Endodermal cell (in vitro differentiated cells): ENCODE measurements around the gene MYO6. TPM values are rescaled to one million over a fixed set of nuclear protein-coding genes. Genes with fewer than 3 reads are reported as not detected.

ENCODE experiments used
- DNase-seq: peaks from one replicate; pipeline ENCODE4 v3.0.0-alpha.2; 2017
- H3K27ac ChIP-seq: 2 replicates; pipeline ENCODE4 v1.5.1; 2013; ENCODE audit warnings: mild to moderate bottlenecking, low read depth, low read length, moderate library complexity
- H3K27me3 ChIP-seq: 2 replicates; pipeline ENCODE4 v1.6.1; 2013; ENCODE audit warnings: mild to moderate bottlenecking, low read length, moderate library complexity; ENCODE audit not compliant: insufficient read depth, control insufficient read depth, poor library complexity, severe bottlenecking
- H3K36me3 ChIP-seq: 2 replicates; pipeline ENCODE4 v1.7.0; 2013; ENCODE audit warnings: mild to moderate bottlenecking, low read length, moderate library complexity; ENCODE audit not compliant: control insufficient read depth, insufficient read depth
- H3K4me1 ChIP-seq: one replicate; pipeline ENCODE4 v1.7.0; 2013; ENCODE audit warnings: low read length; ENCODE audit not compliant: control insufficient read depth, insufficient read depth
- H3K4me3 ChIP-seq: 2 replicates; pipeline ENCODE4 v1.5.1; 2013; ENCODE audit warnings: mild to moderate bottlenecking, low read length, moderate library complexity
- H3K9ac ChIP-seq: 2 replicates; pipeline ENCODE4 v1.6.1; 2013; ENCODE audit warnings: mild to moderate bottlenecking, low read length, moderate library complexity; ENCODE audit not compliant: poor library complexity, severe bottlenecking; ENCODE audit errors: extremely low read depth
- H3K9me3 ChIP-seq: 2 replicates; pipeline ENCODE4 v1.6.1; 2013; ENCODE audit warnings: mild to moderate bottlenecking, low read length, moderate library complexity; ENCODE audit not compliant: control insufficient read depth
- H3K27ac Mint-ChIP-seq: 2 replicates; pipeline ENCODE4 v1.8.0; 2020; ENCODE audit warnings: mixed read lengths
- H3K27me3 Mint-ChIP-seq: 2 replicates; pipeline ENCODE4 v1.8.0; 2021; ENCODE audit warnings: mild to moderate bottlenecking, mixed read lengths; ENCODE audit not compliant: insufficient read depth
- H3K36me3 Mint-ChIP-seq: 2 replicates; pipeline ENCODE4 v1.8.0; 2020; ENCODE audit warnings: low read depth, mixed read lengths
- H3K4me1 Mint-ChIP-seq: 2 replicates; pipeline ENCODE4 v1.8.0; 2020; ENCODE audit warnings: mixed read lengths
- H3K4me3 Mint-ChIP-seq: 2 replicates; pipeline ENCODE4 v1.8.0; 2020; ENCODE audit warnings: mild to moderate bottlenecking, moderate library complexity, mixed read lengths
- H3K9me3 Mint-ChIP-seq: 2 replicates; pipeline ENCODE4 v1.8.0; 2020; ENCODE audit warnings: mild to moderate bottlenecking, mixed read lengths
- CTCF ChIP-seq: fragments of 200-600 bp; sonication (generic); conservative IDR thresholded peaks from 2 replicates; pipeline ENCODE4 v1.5.0; 2021; ENCODE audit warnings: antibody characterized with exemption, mild to moderate bottlenecking
- WGBS, 2 experiments: methylation state at CpG; one replicate each; pipeline versions ENCODE4 v1.1.5 to v1.1.7; 2013; ENCODE audit warnings: missing lambda C conversion rate in 2 of 2, mixed read lengths in 1 of 2; ENCODE audit not compliant: insufficient coverage in 1 of 2, insufficient read length in 1 of 2; 5-methylcytosine and 5-hydroxymethylcytosine counted together
- total RNA-seq, 2 donors: library from RNA; stranded (reverse); fragmentation: NEBNext Ultra II Directional in 1 of 2; extraction: Animal tissue kit (Norgen Biotek cat#: 25700) in 1 of 2; gene quantifications; 2 replicates in 1 of 2; 3 replicates in 1 of 2; pipeline ENCODE4 v1.2.1, GENCODE V29; 2021

Gene MYO6
- total RNA-seq, 2 donors from 2014 or later, result 58.7 to 89.9 TPM

DNA sequence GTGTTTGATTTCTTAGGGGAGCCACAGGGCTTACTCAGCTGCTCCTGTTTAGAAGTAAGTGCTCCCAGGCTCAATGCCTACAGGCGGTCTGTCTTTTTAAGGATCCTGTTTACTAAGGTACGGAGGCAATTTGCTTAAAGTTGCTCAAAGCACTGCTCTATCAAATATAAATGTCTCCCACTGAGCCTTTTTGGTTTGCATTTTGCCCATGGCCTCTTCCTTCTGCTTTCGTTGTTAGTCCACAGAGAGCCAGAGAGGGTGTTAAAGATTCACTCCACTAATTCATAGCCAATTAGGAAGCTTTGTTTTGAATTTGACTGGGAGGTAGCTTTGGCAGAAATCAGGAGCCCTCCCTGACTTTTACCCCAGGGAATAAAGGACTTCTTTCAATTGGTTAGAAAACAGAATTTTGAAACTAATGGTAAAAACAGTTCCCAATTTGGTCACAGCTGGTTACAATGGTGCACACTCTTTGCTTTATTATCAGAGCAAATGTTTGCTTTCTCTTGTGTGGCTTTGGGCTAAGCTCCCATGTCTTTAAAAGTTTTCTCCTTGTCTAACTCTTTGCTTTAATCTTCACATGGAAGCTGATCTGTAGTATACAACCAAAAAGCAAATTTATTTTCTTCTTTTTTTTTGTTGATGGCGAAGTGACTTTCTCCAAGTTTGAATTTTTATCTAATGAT is 197.2 kb downstream of the MYO6 start:
- Histone ChIP-seq H3K27ac (no peak overlapping the region), H3K9me3 (no peaks in the 10 kb centered on the region), H3K9ac (no peak overlapping the region), H3K4me3 (peak overlapping the region; percentile 22), H3K4me1 (peaks cover 2% of the 10 kb centered on the region), H3K36me3 (no peaks in the 10 kb centered on the region), H3K27me3 (no peaks in the 10 kb centered on the region)
- DNase-seq, result no peak
- H3K9me3 Mint-ChIP-seq, result no peaks in the 10 kb centered on the region
- TF ChIP-seq CTCF, result no peak
- WGBS, 2 experiments, result 32 to 35% methylated on average over 2 to 4 of the region's 4 CpGs
- H3K36me3 Mint-ChIP-seq, result no peaks in the 10 kb centered on the region
- peaks cover 35% of the 10 kb centered on the region for H3K27me3 Mint-ChIP-seq
- H3K4me1 Mint-ChIP-seq, result peaks cover 30% of the 10 kb centered on the region
- H3K4me3 Mint-ChIP-seq, result no peak overlapping the region
- H3K27ac Mint-ChIP-seq, result peak overlapping the region; percentile 68

DNA sequence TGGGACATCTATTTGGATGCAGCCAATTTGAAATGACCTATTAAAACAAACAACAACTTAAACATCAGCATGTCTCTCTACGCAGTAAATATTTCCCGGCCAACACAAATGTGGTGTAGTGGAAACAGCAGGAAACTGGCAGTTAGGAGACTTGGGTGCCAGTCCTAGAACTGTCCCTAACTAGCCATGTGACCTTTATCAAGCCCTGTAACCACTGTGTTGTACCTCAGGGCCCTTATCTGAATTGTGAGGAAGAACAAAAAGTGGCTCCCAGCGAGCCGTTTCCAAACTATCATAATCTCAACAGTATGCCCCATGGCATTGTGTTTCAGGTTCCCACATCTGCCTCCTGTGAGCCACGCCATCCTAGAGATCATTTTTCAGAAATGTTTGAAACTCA is 198.9 kb downstream of the MYO6 start:
- Histone ChIP-seq H3K4me1 (peaks cover 2% of the 10 kb centered on the region), H3K27me3 (no peaks in the 10 kb centered on the region), H3K9me3 (no peaks in the 10 kb centered on the region), H3K36me3 (no peaks in the 10 kb centered on the region), H3K4me3 (no peak overlapping the region), H3K9ac (no peak overlapping the region), H3K27ac (no peak overlapping the region)
- peaks cover 25% of the 10 kb centered on the region for H3K27me3 Mint-ChIP-seq
- H3K4me1 Mint-ChIP-seq, result peaks cover 30% of the 10 kb centered on the region
- DNase-seq, result no peak
- H3K4me3 Mint-ChIP-seq, result no peak overlapping the region
- no peaks in the 10 kb centered on the region for H3K9me3 Mint-ChIP-seq
- no peak for TF ChIP-seq CTCF
- H3K27ac Mint-ChIP-seq, result no peak overlapping the region
- H3K36me3 Mint-ChIP-seq, result no peaks in the 10 kb centered on the region
- WGBS, 2 experiments, result 89 to 90% methylated on average over 4 to 5 of the region's 5 CpGs

GRCh38 chr6:75952128-75952527 is 203.1 kb downstream of the MYO6 start:
- H3K36me3 Mint-ChIP-seq, result no peaks in the 10 kb centered on the region
- no peaks in the 10 kb centered on the region for H3K27me3 ChIP-seq
- no peak overlapping the region for H3K4me3 Mint-ChIP-seq
- no peak for TF ChIP-seq CTCF
- H3K4me1 Mint-ChIP-seq, result peaks cover 14% of the 10 kb centered on the region
- H3K4me3 ChIP-seq, result no peak overlapping the region
- H3K9me3 ChIP-seq, result no peaks in the 10 kb centered on the region
- H3K27me3 Mint-ChIP-seq, result peaks cover 5% of the 10 kb centered on the region
- H3K27ac ChIP-seq, result no peak overlapping the region
- no peak for DNase-seq
- H3K27ac Mint-ChIP-seq, result no peak overlapping the region
- peaks cover under 1% of the 10 kb centered on the region for H3K4me1 ChIP-seq
- no peaks in the 10 kb centered on the region for H3K36me3 ChIP-seq
- H3K9ac ChIP-seq, result no peak overlapping the region
- no peaks in the 10 kb centered on the region for H3K9me3 Mint-ChIP-seq
- WGBS, 2 experiments, result 98% methylated on average over 3 of the region's 3 CpGs; no CpG with 5 or more reads in 1 of the 2 experiments
